Embryonic facial prominence (tissue), 1 donor: ENCODE measurements around the gene GTPBP8.
A peak's percentile ranks its signal among the peaks of the same experiment; 100 is the strongest.

Experiments used
- DNase-seq: peaks from one replicate; pipeline ENCODE4 v3.0.0-alpha.2; 2016; ENCODE audit errors: extremely low spot score

The GTPBP8 gene

DNA sequence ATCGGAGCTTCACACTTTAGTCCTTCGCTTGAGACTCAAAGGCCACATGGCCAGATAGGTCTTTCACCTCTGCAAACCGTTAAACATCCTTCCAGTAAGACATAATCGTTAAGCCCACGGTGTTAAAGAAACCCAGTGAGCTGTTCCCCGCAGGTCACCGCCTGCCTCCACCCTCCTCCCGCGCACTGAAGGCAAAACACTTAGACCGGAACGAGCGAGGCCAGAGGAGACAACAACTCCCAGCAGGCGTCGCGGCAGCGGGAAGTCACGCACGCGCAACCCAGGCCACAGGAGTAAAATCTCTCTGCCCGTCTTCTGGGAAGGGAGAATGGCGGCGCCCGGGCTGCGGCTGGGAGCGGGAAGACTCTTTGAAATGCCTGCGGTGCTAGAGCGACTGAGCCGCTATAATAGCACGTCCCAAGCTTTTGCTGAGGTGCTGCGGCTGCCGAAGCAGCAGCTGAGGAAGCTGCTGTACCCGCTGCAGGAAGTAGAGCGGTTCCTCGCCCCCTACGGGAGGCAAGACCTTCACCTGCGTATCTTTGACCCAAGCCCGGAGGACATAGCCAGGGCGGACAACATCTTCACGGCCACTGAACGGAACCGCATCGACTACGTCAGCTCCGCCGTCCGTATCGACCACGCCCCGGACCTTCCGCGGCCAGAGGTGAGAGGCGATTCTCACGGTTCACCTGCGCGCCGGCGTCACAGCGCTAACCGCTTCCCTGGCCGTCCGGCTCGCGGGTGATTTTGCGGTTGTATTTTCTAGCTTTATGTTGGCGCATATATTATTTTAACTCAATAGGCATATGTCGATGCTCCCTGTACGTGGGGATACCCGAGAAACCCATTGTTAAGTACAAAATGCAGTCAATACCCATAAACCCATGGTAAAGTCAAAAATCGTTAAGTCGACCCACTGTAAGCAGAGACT is at the start of gene GTPBP8:
Gene GTPBP8, plus strand, starts transcription at position 313 of the 931 bp plus-strand sequence. Its CDS starts 16 bp downstream, at position 329.
- peak; percentile 85 for DNase-seq

DNA sequence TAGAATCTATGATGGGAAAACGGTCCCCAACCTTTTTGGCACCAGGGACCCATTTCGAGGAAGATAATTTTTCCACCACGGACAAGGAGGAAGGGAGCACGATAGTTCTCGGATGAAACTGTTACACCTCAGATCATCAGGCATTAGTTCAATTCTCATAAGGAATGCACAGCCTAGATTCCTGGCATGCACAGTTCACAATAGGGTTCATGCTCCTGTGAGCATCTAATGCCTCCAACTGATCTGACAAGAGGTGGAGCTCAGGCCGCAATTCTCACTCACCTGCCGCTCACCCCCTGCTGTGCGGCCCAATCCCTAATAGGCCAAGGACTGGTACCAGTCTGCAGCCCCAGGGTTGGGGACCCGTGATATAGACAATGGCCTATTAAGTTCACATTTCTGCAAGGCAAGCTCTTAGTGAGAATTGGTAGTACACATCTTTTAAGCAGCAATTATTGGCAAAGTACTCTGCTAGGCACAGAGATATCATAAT is 42.4 kb upstream of the GTPBP8 start:
- DNase-seq: no peak

DNA sequence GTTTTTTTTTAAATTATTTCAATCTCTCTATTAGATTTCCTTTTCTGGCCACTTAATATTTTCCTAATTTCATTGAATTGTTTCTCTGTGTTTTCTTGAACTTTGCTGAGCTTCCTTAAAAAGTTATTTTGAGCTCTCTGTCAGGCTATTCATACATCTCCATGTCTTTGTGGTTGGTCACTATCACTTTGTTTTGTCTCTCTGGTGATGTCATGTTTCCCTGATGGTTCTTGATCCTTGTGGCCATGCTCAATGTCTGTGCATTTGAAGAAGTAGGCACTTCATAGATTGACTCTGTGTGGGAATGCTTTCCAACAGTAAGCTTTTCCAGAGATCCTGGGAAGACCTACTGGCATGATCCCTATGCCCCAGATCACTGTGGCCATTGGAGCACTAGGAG is 34.4 kb upstream of the GTPBP8 start:
- DNase-seq: no peak

DNA sequence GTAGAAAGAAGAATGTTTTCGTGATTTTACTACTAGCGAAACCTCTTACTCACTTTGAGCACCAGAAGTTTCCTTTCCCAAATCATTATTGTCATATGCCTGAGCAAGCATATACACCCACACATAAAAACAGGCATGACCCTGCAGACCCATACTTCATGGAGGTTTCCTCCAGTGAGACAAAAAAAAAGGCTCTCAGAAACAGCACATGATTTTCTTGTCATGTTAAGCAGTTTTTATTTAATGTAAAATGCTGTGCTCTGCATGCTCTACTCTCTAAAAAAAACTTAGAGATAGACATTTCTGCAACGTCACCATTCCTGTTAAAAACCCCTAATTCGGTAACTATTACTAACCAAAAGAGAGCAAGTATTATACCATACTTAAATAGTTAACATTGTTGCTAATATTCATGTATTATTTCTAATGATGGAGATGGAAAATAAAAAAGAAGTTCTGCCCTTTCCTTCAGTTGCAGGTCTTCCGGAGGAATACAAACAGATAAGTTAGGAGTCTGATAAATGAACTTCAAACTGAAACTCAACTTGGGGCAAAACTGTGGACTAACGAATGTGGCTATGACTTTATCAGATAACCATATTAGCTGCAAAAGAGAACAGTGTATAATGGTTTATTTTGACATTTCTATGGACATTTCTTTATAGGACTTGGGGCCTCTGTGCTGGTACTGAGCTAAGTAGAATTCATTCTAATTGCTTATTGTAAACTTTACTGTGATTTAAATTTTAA is 31.8 kb upstream of the GTPBP8 start:
- DNase-seq: no peak

DNA sequence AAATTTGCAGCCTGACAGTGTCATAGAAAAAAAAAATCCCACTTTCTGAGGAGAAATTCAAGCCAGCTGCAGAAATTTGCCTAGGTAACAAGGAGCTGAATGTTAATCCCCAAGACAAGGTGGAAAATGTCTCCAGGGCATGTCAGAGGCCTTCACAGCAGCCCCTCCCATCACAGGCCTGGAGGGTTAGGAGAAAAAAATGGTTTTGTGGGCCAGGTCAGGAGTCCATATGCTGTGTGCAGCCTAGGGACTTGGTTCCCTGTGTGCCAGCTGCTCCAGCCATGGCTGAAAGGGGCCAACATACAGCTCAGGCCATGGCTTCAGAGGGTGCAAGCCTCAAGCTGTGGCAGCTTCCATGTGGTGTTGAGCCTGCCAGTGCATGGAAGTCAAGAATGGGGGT is 27.1 kb upstream of the GTPBP8 start:
- no peak for DNase-seq

DNA sequence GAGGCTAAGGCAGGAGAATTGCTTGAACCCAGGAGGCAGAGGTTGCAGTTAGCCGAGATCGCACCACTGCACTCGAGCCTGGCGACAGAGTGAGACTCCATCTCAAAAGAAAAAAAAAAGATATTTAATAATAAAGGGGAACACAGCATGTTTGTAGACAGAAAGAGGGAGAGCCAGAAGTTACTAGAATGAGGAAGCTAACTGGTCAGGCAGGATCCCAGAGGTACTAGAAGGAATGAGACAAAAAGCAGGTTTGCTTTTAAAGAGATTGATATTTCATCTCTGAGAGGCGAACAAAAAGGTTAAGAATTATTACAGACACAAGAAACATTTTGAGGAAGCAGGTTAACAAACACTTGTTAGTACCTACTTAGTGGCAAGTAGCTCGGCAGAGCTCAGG is 25.1 kb upstream of the GTPBP8 start:
- DNase-seq: no peak

DNA sequence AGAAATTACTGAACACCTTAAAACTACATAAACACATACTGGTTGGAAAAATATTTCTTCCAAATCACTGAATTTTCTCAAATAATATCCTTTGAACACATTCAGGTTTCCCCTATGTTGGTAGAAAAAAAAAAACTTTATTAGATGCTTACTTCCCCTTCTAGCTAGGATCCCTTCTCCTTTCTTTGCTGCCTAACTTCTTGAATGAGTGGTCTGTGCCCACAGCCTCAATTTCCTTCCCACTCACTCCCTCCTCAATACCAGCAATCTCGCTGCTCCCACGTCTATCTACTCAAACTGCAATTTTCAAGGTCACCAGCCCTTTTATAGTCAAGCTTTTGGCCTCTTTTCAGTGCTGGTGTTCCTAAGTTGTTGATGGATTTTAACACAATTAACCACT is 24.2 kb upstream of the GTPBP8 start:
- DNase-seq: no peak

DNA sequence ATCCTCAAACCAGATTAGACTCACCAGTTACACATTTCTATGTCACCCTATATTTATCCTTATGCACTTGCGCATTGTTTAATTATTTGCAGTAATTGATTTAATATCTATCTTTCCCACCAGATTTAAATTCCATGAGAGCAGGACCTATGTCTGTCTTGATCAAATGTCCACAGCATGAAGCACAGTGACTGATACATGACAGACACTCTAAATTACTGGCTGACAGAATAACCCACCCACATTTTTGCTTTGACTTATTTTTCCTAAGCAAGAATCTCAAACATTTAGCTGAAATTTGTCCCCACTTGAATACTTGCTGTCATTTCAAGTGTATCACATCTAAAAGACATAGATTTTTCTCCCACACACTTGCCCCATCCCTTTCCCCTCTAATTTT is 23.4 kb upstream of the GTPBP8 start:
- DNase-seq: no peak

DNA sequence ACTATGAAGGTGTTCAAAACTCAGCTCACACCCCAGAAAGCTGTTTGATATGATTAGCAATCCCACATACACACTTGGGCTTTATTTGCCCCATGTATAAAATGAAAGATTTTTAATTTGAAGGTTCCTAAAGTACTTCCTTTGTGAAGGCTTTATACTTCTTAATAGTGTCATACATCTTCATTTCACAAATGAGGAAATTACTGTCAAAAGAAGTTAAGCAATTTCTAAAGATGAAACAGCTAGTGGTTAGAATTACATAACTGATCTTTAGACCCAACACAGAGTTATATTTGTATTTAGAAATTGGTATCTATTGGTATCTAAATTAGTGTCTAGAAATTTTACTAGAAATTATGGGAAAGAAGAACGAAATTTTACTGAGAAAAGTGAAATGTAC is 23.0 kb upstream of the GTPBP8 start:
- no peak for DNase-seq

DNA sequence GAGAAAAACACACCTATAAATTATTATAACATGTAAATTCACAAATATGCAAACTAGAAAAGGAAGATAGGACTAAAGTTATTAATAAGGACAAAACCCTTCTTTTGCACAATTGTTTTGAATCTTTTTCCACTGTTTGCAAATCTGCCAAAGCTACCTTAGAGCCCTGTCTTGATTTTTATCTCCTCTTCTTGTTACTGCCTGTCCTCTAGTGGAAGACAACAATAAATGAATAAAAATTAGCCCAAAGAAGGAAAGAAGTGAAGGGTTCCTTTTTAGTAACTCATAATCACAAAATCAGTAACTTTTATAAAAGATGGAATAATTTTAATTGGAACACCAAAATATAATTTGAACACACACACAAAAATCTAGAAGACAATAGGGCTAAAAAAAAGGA is 18.6 kb upstream of the GTPBP8 start:
- no peak for DNase-seq

DNA sequence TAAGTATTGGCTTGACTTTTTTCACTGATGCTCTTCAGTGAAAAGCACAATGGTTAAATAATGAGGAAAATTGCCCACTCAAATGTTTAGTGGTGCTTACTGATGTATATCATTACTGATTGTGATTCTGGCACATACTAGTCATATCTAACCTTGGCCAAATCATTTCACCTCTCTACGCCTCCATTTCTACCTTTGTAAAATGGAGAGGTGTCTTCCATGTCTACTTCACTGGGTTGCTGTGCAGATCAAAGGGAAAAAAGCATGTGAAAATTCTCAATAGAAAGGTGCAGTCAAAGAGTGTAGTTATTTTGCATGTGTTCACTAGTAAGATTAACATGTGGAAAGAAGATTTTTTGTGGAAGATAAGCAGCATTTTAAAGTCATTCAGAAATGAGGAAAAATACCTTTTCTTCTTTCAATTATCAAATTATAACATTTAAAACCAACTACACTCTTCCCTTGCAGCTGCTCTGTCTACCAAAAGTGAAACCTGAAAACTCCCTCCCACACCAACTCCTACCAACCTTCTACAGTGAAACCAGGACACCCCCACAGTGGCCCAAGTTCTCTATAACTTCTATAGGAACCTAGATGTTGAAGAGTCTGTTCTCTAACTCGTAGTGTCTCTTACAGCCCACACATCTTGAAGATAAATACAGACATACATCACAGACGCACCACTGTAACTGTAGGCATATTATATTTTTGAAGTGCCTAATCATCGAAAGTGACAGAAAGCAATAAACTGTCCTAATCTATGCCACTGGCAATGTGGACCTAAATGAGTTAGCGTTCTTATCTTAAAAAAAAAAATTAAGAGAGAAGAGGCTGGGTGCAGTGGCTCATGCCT is 17.2 kb upstream of the GTPBP8 start:
- no peak for DNase-seq

DNA sequence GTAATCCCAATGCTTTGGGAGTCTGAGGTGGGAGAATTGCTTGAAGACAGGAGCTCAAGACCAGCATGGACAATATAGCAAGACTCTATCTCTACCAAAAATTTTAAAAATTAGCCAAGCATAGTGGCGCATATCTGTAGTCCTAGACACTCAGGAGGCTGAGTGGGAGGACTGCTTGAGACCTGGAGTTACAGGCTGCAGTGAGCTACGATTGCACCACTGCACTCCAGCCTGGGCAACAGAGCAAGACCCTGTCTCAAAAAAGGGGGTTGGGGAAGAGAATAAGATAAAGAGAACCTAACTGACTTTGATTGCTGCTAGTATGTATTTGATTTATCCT is 16.6 kb upstream of the GTPBP8 start:
- no peak for DNase-seq

DNA sequence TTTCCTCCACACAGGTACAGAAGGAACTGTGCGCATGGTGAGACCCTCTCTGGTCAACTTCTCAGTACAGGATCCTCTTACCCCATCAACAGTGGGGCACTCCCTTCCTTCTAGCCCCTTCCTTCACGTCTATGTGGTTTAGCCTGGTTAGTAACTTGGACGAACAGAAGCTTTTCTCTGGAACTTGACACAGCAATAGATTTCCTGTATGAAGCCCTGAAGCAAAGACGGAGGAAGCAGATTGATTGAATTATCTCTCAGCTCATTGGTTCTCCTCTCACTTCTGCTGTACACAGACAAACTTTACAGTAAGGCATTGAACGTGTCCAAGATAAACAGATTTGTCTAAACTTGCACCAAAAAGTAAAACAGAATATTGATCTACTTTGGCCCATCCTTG is 15.9 kb upstream of the GTPBP8 start, which contains the start of gene CD200R1:
Gene CD200R1, minus strand, starts transcription at position 210 of the 400 bp plus-strand sequence. CDS start 246 bp downstream, outside the sequence.
- no peak for DNase-seq

DNA sequence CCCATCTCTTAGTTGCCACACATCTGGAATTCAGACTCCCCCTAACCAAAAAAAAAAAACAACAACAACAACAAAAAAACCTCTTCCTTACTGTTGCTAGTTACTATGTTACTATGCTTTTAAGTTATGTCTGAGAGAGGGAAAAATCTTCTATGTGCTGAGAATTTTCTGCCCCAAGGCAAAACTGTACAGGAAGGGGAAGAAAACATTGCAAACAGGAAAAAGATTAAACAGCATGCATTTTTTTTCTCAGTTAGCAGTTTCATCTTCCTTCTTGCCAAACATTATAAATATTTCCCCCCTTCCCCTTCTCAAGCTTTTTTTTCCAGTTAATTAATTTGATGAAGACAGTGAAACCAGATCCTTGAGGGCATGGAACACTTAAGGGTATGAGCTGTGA is 14.8 kb upstream of the GTPBP8 start:
- DNase-seq: no peak

DNA sequence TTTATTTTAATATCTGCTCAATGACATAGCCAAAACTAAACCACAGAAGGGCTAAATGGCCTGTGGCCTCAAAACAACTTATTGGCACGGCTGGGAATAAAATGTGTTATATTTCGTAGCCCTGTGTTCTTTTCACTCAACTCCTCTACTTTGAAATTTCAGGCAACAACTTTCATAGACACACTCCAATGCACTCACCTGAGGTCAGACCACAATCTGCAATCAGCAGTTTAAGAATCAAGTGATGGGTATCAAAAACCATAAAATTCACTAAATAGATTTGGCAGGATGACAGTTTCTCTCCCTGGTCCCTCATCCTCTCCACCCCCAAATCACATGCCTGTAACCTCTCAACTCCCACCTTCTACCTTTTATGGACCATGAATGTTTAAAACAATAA is 13.8 kb upstream of the GTPBP8 start:
- no peak for DNase-seq

DNA sequence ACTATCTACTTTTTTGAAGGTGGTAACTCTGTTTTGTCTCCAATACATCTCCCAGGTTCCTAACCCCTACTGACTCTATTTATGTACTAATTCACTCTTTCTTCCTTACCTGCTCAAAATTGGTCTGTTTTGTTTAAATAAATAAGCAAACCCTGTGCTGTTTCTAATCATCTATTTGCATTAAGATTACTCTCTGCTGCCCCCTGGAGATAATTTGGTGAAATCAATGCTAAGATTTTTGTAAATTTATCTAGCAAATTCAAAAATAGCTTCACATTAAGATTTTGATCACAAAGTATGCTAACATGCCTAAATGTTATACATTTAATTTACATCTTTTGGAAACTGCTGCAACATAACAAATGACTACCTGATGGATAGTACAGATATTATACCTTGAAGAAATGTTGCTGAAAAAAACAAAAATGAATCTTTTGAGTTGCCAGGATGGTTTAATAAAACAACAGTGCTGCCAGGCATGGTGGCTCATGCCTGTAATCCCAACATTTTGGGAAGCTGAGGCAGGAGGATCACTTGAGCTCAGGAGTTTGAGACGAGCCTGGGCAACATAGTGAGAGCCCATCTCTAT is 11.4 kb upstream of the GTPBP8 start:
- peak; percentile 34 for DNase-seq

DNA sequence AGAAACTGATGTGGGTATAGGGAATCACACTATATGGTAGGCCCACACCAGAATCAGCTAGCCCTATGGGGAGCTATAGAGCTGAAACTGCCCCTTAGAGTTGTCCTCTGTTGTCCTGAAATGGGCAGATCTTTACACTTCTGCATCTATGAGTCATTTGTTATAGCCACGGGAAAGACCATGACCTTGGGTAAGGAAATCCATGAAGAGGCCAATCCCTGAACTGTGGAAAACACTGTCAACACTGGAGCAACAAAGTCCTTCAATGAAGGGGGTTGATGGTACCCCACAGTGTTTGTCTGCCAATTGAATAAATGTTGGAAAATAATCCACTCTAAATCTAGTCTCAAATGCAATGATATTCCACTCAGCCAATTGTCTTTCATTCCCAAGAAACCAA is 10.7 kb upstream of the GTPBP8 start:
- DNase-seq: no peak

DNA sequence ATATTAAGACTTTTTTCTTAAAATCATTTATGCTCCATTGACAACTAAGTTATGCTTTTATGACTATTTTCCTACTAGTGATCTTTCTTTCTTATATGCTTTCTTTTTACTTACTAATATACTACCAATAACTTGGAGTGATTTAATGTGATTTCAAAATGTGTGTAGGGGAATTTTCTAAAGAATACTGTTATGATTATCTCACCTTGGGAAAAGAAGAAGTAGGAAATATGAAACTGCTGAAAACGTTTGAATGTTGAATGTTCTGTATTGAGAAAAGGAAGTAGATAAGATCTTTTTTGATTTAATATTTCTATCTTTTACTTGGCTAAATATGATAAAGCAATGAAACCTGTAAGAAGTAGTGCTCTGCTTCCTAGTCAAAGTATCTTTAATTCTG is 8.1 kb upstream of the GTPBP8 start:
- DNase-seq: no peak

DNA sequence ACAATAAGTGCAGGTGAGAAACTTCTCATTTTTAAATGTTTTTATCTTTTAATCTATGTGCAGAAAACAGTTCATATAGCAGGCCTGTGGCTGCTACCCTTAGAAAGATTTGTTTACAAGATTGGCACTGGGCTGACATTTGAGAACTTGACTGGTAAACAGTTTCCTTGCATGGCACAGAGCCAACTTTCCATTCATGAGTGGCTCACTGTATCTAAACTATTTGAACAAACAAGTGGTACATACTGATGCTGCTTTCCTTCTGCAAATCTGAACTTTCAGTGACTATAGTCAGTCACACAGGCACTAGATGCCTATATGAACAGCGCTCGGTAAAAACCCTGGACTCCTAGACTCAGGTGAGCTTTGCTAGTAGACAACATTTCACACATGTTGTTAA is 6.3 kb upstream of the GTPBP8 start:
- DNase-seq: no peak

DNA sequence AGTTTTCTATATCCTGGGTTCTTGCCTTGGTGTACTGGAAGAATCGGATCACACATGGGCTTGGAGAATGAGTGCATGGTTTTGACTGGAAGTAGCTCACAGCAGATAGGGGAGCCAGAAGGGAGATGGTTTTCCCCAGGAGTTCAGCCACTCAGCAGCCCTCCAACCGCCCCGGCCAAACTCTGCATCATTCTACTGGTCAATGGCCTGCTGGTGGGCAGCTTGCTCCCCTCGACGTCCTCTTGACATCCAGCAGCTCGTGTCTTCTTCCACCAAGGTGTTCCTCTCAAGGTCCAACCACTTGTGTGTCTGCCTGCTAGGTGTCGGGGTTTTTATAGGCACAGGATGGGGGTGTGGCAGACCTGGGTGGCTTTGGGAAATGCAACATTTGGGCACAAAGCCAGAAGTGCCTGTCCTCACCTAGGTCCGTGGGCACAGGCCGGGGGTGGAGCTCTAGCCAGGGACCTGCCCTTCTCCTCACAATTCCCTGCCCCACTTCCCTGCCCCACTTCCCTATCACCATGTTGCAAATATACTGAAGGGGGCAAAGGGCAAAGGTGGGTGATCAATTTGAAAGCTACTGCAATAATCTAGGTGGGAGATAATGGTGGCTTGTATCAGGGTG is 3.0 kb upstream of the GTPBP8 start:
- no peak for DNase-seq

DNA sequence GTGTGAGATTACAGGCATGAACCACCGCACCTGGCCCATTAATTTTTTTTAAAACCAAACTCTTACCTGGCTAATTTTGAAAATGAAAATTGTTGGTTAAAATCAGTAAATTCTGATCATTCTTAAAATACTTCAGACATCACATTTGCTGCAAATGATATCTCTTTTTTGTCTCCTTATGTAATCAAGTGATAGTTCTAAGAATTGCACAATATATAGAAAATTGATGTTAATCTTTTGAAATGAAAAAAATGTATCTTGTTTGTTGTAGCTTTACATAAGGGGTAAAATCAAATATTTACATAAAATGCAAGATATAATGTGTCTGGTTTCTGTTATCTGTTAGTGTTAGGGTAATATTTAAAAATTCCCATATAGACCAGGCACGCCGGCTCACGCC is 5.0 kb downstream of the GTPBP8 start:
- DNase-seq: no peak
